ENCODE results near the gene ROGDI. TPM values are rescaled to one million over a fixed set of nuclear protein-coding genes. Genes with fewer than 3 reads are reported as not detected.

The ROGDI gene
- total RNA-seq, 4 donors from 2014 or later: 43.2 to 97.2 (median 77.6) TPM

- H3K27ac ChIP-seq (replicated peaks in 1 of 4): peak overlapping the region; percentile 86 to 91 (median 90)
- intact Hi-C loops (cut with DNase I): loop anchor here (5.0 kb wide), 3 partner anchors 34 to 79 kb away; partner anchors contain the start of genes GLYR1, ROGDI and UBN1
- peaks cover 35 to 47% (median 38%) of the 10 kb centered on the region in 4 donors for H3K4me1 ChIP-seq
- DNase-seq (ENCODE audit: extremely low spot score): peak; percentile 100
- peaks cover 0 to 19% (median 18%) of the 10 kb centered on the region in 4 donors for H3K36me3 ChIP-seq
- H3K9me3 ChIP-seq: no peaks in the 10 kb centered on the region
- WGBS: 5% methylated on average over 18 of the region's 48 CpGs
- peak overlapping the region; percentile 89 to 95 (median 94) for H3K4me3 ChIP-seq
- TF ChIP-seq POLR2A (IDR thresholded peaks at IDR 0.05; ENCODE audit: low read depth) (peak; percentile 20), POLR2AphosphoS5 (IDR thresholded peaks at IDR 0.05) (peak; percentile 91 to 96), EP300 (IDR thresholded peaks at IDR 0.05) (no peak)
- TF ChIP-seq, protein P1, sequence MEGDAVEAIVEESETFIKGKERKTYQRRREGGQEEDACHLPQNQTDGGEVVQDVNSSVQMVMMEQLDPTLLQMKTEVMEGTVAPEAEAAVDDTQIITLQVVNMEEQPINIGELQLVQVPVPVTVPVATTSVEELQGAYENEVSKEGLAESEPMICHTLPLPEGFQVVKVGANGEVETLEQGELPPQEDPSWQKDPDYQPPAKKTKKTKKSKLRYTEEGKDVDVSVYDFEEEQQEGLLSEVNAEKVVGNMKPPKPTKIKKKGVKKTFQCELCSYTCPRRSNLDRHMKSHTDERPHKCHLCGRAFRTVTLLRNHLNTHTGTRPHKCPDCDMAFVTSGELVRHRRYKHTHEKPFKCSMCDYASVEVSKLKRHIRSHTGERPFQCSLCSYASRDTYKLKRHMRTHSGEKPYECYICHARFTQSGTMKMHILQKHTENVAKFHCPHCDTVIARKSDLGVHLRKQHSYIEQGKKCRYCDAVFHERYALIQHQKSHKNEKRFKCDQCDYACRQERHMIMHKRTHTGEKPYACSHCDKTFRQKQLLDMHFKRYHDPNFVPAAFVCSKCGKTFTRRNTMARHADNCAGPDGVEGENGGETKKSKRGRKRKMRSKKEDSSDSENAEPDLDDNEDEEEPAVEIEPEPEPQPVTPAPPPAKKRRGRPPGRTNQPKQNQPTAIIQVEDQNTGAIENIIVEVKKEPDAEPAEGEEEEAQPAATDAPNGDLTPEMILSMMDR (IDR thresholded peaks at IDR 0.05): peak in 1 of 3 experiments; percentile 14
- no peaks in the 10 kb centered on the region for H3K27me3 ChIP-seq
Measured at GRCh38 chr16:4768549-4769305, 33.7 kb downstream of the ROGDI start.

DNA sequence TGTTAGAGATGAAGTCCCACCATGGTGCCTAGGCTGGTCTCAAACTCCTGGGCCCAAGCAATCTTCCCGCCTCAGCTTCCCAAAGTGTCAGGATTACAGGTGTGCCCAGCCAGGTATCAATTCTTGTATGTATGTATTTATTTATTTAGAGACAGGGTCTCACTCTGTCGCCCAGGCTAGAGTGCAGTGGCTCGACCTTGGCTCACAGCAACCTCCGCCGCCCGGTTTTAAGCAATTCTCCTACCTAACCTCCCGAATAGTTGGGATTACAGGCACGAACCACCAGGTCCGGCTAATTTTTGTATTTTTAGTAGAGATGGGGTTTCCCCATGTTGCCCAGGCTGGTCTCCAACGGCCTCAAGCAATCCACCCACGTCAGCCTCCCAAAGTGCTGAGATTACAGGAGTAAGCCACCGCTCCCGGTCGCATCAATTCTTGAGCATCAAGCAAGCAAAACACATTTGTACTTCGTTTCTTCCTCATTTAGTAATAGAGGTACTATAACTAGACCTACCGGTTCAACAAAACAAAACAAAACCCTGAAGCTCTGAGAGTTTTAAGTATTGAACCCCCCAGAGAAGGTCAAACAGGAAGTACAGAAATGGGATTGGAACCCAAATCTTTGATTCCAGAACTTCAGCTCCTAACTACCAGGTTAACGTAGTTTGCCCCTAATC lies 34.4 kb downstream of the ROGDI start:
- H3K36me3 ChIP-seq: peaks cover 4 to 26% (median 25%) of the 10 kb centered on the region in 4 donors
- no peaks in the 10 kb centered on the region for H3K9me3 ChIP-seq
- WGBS: 54% methylated on average over 17 of the region's 17 CpGs
- intact Hi-C loops (cut with DNase I): loop anchor here (5.0 kb wide), 3 partner anchors 34 to 79 kb away; partner anchors contain the start of genes GLYR1, ROGDI and UBN1
- peaks cover 35 to 52% (median 40%) of the 10 kb centered on the region in 4 donors for H3K4me1 ChIP-seq
- no peak for DNase-seq (ENCODE audit: extremely low spot score)
- no peaks in the 10 kb centered on the region for H3K27me3 ChIP-seq
- H3K27ac ChIP-seq (replicated peaks in 1 of 4): peak overlapping the region; percentile 86 to 91 (median 90)
- no peak for TF ChIP-seq EP300 (IDR thresholded peaks at IDR 0.05)
- TF ChIP-seq POLR2AphosphoS5 (IDR thresholded peaks at IDR 0.05): no peak
- TF ChIP-seq POLR2A (IDR thresholded peaks at IDR 0.05; ENCODE audit: low read depth): no peak
- TF ChIP-seq, protein P1 (IDR thresholded peaks at IDR 0.05): no peak
- peak overlapping the region; percentile 89 to 95 (median 94) for H3K4me3 ChIP-seq

- H3K4me3 ChIP-seq: peak within 1 kb of the TSS; percentile 89 to 95 (median 94)
- intact Hi-C loops (cut with DNase I): loop anchor here (5.0 kb wide), 3 partner anchors 35 to 80 kb away; partner anchors contain the start of genes GLYR1, ROGDI and UBN1
- 6% methylated on average over 34 of the region's 72 CpGs for WGBS
- H3K27me3 ChIP-seq: no peaks in the 10 kb centered on the region
- peak within 1 kb of the TSS; percentile 86 to 91 (median 90) for H3K27ac ChIP-seq (replicated peaks in 1 of 4)
- no peak for TF ChIP-seq POLR2A (IDR thresholded peaks at IDR 0.05; ENCODE audit: low read depth)
- peak; percentile 87 to 93 for TF ChIP-seq POLR2AphosphoS5 (IDR thresholded peaks at IDR 0.05)
- H3K4me1 ChIP-seq: peaks cover 35 to 54% (median 43%) of the 10 kb centered on the region in 4 donors
- no peaks in the 10 kb centered on the region for H3K9me3 ChIP-seq
- H3K36me3 ChIP-seq: peaks cover 10 to 35% (median 34%) of the 10 kb centered on the region in 4 donors
- peak; percentile 100 for DNase-seq (ENCODE audit: extremely low spot score)
Measured at GRCh38 chr16:4766875-4767628, 35.4 kb downstream of the ROGDI start, which contains the start of gene ZNF500. ZNF500 (minus strand) TSS chr16:4767162; CDS start chr16:4765978, 1,184 bp downstream.

- Histone ChIP-seq H3K27ac (replicated peaks in 1 of 4) (peak overlapping the region; percentile 86 to 91 (median 90)), H3K36me3 (peaks cover 20 to 47% (median 47%) of the 10 kb centered on the region in 4 donors), H3K4me3 (peak overlapping the region; percentile 89 to 95 (median 94)), H3K27me3 (no peaks in the 10 kb centered on the region), H3K9me3 (no peaks in the 10 kb centered on the region), H3K4me1 (peaks cover 35 to 59% (median 43%) of the 10 kb centered on the region in 4 donors)
- intact Hi-C loops (cut with DNase I): loop anchor here (5.0 kb wide), 3 partner anchors 37 to 82 kb away; partner anchors contain the start of genes GLYR1, ROGDI and UBN1
- DNase-seq (ENCODE audit: extremely low spot score): no peak
- TF ChIP-seq POLR2A (IDR thresholded peaks at IDR 0.05; ENCODE audit: low read depth) (no peak), POLR2AphosphoS5 (IDR thresholded peaks at IDR 0.05) (no peak), EP300 (IDR thresholded peaks at IDR 0.05) (no peak)
- TF ChIP-seq, protein P1 (IDR thresholded peaks at IDR 0.05): no peak
- WGBS: 72% methylated on average over 23 of the region's 26 CpGs
Measured at GRCh38 chr16:4765511-4766474, 36.6 kb downstream of the ROGDI start.
